ENCODE data around the gene CEP41. TPM values are rescaled to one million over a fixed set of nuclear protein-coding genes. Genes with fewer than 3 reads are reported as not detected.

Gene CEP41
- total and polyA plus RNA-seq, 2 experiments from 2014 or later = 17.4 to 25.0 TPM

GRCh38 chr7:130478991-130479390 is 38.2 kb upstream of the CEP41 start (continued):
- TF ChIP-seq ZNF462 (CRISPR knock-in tag; IDR thresholded peaks at IDR 0.05) = no peak
- no peak for TF ChIP-seq STAT1 (IDR thresholded peaks at IDR 0.05; ENCODE audit: unreplicated experiment)
- no peak for TF ChIP-seq JUNB (IDR thresholded peaks at IDR 0.05; ENCODE audit: unreplicated experiment)
- no peak for TF ChIP-seq ETS1 (IDR thresholded peaks at IDR 0.05)
- no peak for TF ChIP-seq CTCF (conservative IDR thresholded peaks at IDR 0.05; ENCODE audit: low read depth in 2 of 2)
- no peak for TF ChIP-seq EZH2phosphoT487 (IDR thresholded peaks at IDR 0.05; ENCODE audit: unreplicated experiment)
- no peak for TF ChIP-seq EZH2 (IDR thresholded peaks at IDR 0.05; ENCODE audit: low read depth, unreplicated experiment)
- no peak for TF ChIP-seq NANOG (IDR thresholded peaks at IDR 0.05; ENCODE audit: borderline replicate concordance)

Data from GM23338 (cell line).